Small intestine (tissue), 7 donors: ENCODE results near the gene JARID2. TPM values are rescaled to one million over a fixed set of nuclear protein-coding genes. Genes with fewer than 3 reads are reported as not detected.

Source experiments
- DNase-seq, 2 donors: peaks; one replicate each; pipeline versions ENCODE4 v3.0.0 to v3.0.0-alpha.2; 2013
- FAIRE-seq: peaks from 2 replicates; lab custom pipeline; 2012; peaks lifted over from hg19 to GRCh38; lab: Jason Lieb, UNC
- H3K27ac ChIP-seq, 3 donors: one replicate each; pipeline ENCODE4 v1.5.1; 2013; ENCODE audit warnings: low read length in 2 of 3, mild to moderate bottlenecking in 2 of 3, control low read depth in 1 of 3, inconsistent platforms in 1 of 3, low read depth in 1 of 3, moderate library complexity in 1 of 3
- H3K27me3 ChIP-seq, 3 donors: one replicate each; pipeline ENCODE4 v1.6.1; 2013; ENCODE audit warnings: low read length in 3 of 3, inconsistent platforms in 1 of 3; ENCODE audit not compliant: control insufficient read depth in 3 of 3, insufficient read depth in 3 of 3
- H3K36me3 ChIP-seq, 3 donors: one replicate each; pipeline ENCODE4 v1.6.1; 2013; ENCODE audit warnings: low read length in 3 of 3, inconsistent platforms in 1 of 3, low read depth in 1 of 3, mild to moderate bottlenecking in 1 of 3, moderate library complexity in 1 of 3; ENCODE audit not compliant: control insufficient read depth in 3 of 3, insufficient read depth in 2 of 3
- H3K4me1 ChIP-seq, 3 donors: one replicate each; pipeline ENCODE4 v1.6.1; 2013; ENCODE audit warnings: low read length in 2 of 3, inconsistent platforms in 1 of 3, low read depth in 1 of 3, mild to moderate bottlenecking in 1 of 3, moderate library complexity in 1 of 3; ENCODE audit not compliant: control insufficient read depth in 3 of 3, insufficient read depth in 2 of 3
- H3K4me3 ChIP-seq, 3 donors: one replicate each; pipeline ENCODE4 v1.5.1; 2013; ENCODE audit warnings: low read length in 3 of 3, control low read depth in 1 of 3, inconsistent platforms in 1 of 3, low read depth in 1 of 3, mild to moderate bottlenecking in 1 of 3, moderate library complexity in 1 of 3
- H3K9me3 ChIP-seq, 2 donors: one replicate each; pipeline ENCODE4 v1.6.1; 2013; ENCODE audit warnings: low read depth in 1 of 2, low read length in 1 of 2; ENCODE audit not compliant: control insufficient read depth in 2 of 2, insufficient read depth in 1 of 2
- whole genome bisulfite sequencing, 3 donors: extraction: QIAGEN DNeasy Blood & Tissue Kit; methylation state at CpG; one replicate each; pipeline ENCODE4 v1.1.7; 2013; 5-methylcytosine and 5-hydroxymethylcytosine counted together
- polyA plus RNA-seq, 4 donors: library from polyadenylated mRNA; stranded (reverse) in 3 of 4; unstranded in 1 of 4; fragments of 200-250 nt in 3 of 4; fragments of 120-200 nt in 1 of 4; gene quantifications; one replicate each; pipeline versions ENCODE4 v1.2.1 to v1.2.3, GENCODE V29; 2013
- donor health status: healthy with polysubstance abuse.
- donor health status: control.
- donor health status: control.
- donor health status: Bipolar disorder and iron deficiency.
- donor health status: healthy.

JARID2 gene
- polyA plus RNA-seq, 4 donors, result 4.9 to 10.5 (median 6.7) TPM

DNA sequence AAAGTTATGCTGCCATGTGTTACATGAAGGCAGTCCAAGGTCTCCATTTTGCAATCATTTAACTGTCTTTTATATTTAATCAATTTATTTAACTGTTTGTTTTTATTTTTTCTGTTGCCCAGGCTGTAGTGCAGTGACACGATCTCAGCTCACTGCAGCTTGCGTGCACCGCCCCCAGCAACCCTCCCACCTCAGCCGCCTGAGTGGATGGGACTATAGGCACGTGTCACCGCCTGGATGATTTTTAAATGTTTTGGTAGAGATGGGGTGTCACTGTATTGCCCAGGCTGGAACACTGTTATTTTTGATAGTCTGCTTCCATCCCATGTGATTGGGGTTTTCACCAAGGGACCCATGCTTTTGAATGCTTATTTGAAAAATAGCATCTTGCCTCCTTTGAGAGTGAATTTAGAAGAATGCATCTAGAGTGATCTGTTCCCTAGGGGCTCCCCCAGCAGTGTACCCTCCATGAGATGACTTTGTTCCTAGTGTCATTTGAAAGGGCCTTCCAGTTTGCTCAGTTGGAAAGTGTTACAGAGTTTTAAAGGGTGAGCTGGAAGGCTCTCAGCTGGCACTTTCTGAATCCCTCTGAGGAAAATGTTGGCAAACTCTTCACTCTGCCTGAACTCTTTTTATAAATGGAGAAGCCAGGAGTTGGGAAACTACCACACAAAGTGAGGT is 143.4 kb downstream of the JARID2 start:
- no peak overlapping the region for H3K27ac ChIP-seq
- no peak for DNase-seq
- no peaks in the 10 kb centered on the region for H3K27me3 ChIP-seq
- no peaks in the 10 kb centered on the region for H3K36me3 ChIP-seq
- 87 to 94% (median 93%) methylated on average over 6 of the region's 6 CpGs for WGBS, 3 donors
- FAIRE-seq, result no peak
- H3K9me3 ChIP-seq, result peaks cover 0 to 3% of the 10 kb centered on the region in 2 donors
- H3K4me1 ChIP-seq, result peaks cover 0 to 21% (median 12%) of the 10 kb centered on the region in 3 donors
- H3K4me3 ChIP-seq, result no peak overlapping the region

GRCh38 chr6:15389765-15390723 is 144.2 kb downstream of the JARID2 start:
- WGBS, 3 donors, result 43 to 64% (median 60%) methylated on average over 14 of the region's 14 CpGs
- Histone ChIP-seq H3K4me1 (peaks cover 0 to 21% (median 9%) of the 10 kb centered on the region in 3 donors), H3K27me3 (no peaks in the 10 kb centered on the region), H3K4me3 (no peak overlapping the region), H3K9me3 (peaks cover 0 to 5% of the 10 kb centered on the region in 2 donors), H3K36me3 (no peaks in the 10 kb centered on the region), H3K27ac (no peak overlapping the region)
- FAIRE-seq, result no peak
- peak in 1 of 2 donors; percentile 61 for DNase-seq

DNA sequence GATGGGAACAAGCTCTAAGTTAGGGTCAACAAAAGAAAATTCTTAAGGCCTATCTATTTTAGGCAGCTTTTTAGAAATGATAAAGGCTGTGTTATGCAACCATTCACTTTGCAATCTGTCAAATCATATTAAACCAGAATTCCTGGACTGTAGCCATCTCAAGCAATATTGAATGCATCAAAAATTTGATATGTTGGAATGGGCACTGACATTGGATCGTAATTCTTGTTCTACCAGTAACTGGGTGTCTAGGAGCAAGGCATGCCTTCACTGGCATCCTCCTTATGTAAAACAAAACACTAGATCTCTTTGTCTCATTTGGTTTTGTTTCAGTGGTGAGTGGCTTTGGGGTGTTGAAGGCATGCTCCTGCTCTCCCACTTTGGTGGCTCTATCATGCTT is 145.6 kb downstream of the JARID2 start:
- Histone ChIP-seq H3K9me3 (peaks cover 0 to 5% of the 10 kb centered on the region in 2 donors), H3K27me3 (no peaks in the 10 kb centered on the region), H3K27ac (no peak overlapping the region), H3K4me1 (peaks cover 0 to 18% (median 9%) of the 10 kb centered on the region in 3 donors), H3K4me3 (no peak overlapping the region), H3K36me3 (no peaks in the 10 kb centered on the region)
- WGBS, 3 donors, result 79 to 85% (median 85%) methylated on average over 1 of the region's 1 CpG
- FAIRE-seq, result no peak
- DNase-seq, result no peak

DNA sequence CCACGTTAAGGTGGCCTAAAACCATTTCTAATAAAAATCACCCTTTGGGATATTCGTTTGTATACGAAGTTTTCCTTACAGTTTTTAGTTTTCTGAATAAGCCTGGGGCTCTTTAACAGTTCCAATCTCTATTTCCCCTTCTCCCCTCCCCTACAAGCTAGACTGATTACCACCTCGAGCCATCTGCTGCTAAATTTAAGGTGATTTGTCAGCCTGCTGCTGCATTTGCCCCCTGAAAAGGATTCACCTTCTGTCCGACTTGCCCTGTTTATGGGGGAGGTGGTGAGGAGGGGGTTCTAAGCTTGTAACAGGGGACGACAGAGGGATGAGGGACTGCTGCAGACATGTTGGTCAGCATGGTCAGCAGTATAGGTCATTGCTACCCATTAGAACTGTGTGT is 146.3 kb downstream of the JARID2 start:
- peaks cover 0 to 14% (median 9%) of the 10 kb centered on the region in 3 donors for H3K4me1 ChIP-seq
- no peak overlapping the region for H3K4me3 ChIP-seq
- no peaks in the 10 kb centered on the region for H3K27me3 ChIP-seq
- WGBS, 3 donors, result 85 to 88% (median 86%) methylated on average over 6 of the region's 6 CpGs
- no peaks in the 10 kb centered on the region for H3K36me3 ChIP-seq
- DNase-seq, result no peak
- no peak for FAIRE-seq
- peaks cover 0 to 5% of the 10 kb centered on the region in 2 donors for H3K9me3 ChIP-seq
- no peak overlapping the region for H3K27ac ChIP-seq

GRCh38 chr6:15393605-15394004 is 147.7 kb downstream of the JARID2 start:
- 96 to 98% (median 96%) methylated on average over 7 of the region's 7 CpGs for WGBS, 3 donors
- no peak overlapping the region for H3K4me3 ChIP-seq
- peaks cover 0 to 5% of the 10 kb centered on the region in 2 donors for H3K9me3 ChIP-seq
- no peaks in the 10 kb centered on the region for H3K27me3 ChIP-seq
- H3K4me1 ChIP-seq, result peaks cover 0 to 14% (median 6%) of the 10 kb centered on the region in 3 donors
- FAIRE-seq (no peak), DNase-seq (no peak)
- no peak overlapping the region for H3K27ac ChIP-seq
- no peaks in the 10 kb centered on the region for H3K36me3 ChIP-seq

- H3K27me3 ChIP-seq, result no peaks in the 10 kb centered on the region
- H3K4me1 ChIP-seq, result peaks cover 9 to 10% (median 10%) of the 10 kb centered on the region in 3 donors
- no peaks in the 10 kb centered on the region for H3K36me3 ChIP-seq
- WGBS, 3 donors, result 81 to 93% (median 89%) methylated on average over 8 of the region's 8 CpGs
- DNase-seq (no peak), FAIRE-seq (no peak)
- no peak overlapping the region for H3K4me3 ChIP-seq
- H3K9me3 ChIP-seq, result peaks cover 0 to 5% of the 10 kb centered on the region in 2 donors
- no peak overlapping the region for H3K27ac ChIP-seq
Observed at GRCh38 chr6:15395087-15395486, 149.2 kb downstream of the JARID2 start.

GRCh38 chr6:15396808-15397207 is 150.9 kb downstream of the JARID2 start:
- no peaks in the 10 kb centered on the region for H3K36me3 ChIP-seq
- no peak overlapping the region for H3K4me3 ChIP-seq
- peaks cover 13 to 20% (median 15%) of the 10 kb centered on the region in 3 donors for H3K4me1 ChIP-seq
- no peaks in the 10 kb centered on the region for H3K27me3 ChIP-seq
- DNase-seq (peak in 1 of 2 donors; percentile 44), FAIRE-seq (no peak)
- H3K27ac ChIP-seq, result no peak overlapping the region
- 10 to 74% (median 41%) methylated on average over 3 of the region's 3 CpGs for WGBS, 3 donors
- peaks cover 0 to 5% of the 10 kb centered on the region in 2 donors for H3K9me3 ChIP-seq

- no peak for DNase-seq
- Histone ChIP-seq H3K9me3 (peaks cover 0 to 5% of the 10 kb centered on the region in 2 donors), H3K4me1 (peaks cover 15 to 33% (median 24%) of the 10 kb centered on the region in 3 donors), H3K4me3 (no peak overlapping the region), H3K36me3 (no peaks in the 10 kb centered on the region), H3K27ac (peak overlapping the region in 1 of 3 donors; percentile 7), H3K27me3 (no peaks in the 10 kb centered on the region)
- 68 to 83% (median 68%) methylated on average over 8 of the region's 8 CpGs for WGBS, 3 donors
- FAIRE-seq, result no peak
Observed at GRCh38 chr6:15398633-15399275, 152.9 kb downstream of the JARID2 start.
